ENCODE measurements around the gene ASPRV1.

The ASPRV1 gene

GRCh38 chr2:69943000-69943842 lies 18.2 kb downstream of the ASPRV1 start:
- TF ChIP-seq CTCF (IDR thresholded peaks at IDR 0.05; ENCODE audit: low read depth, low read length) = no peak
- no peaks in the 10 kb centered on the region for H3K9me3 ChIP-seq (ENCODE audit: severe bottlenecking)
- no peak overlapping the region for H3K27ac ChIP-seq
- peaks cover 36% of the 10 kb centered on the region for H3K36me3 ChIP-seq
- DNase-seq = no peak
- H3K4me3 ChIP-seq (ENCODE audit: low read depth, low read length) = no peak overlapping the region
- no peaks in the 10 kb centered on the region for H3K27me3 ChIP-seq (ENCODE audit: insufficient read depth, low read depth, severe bottlenecking)

DNA sequence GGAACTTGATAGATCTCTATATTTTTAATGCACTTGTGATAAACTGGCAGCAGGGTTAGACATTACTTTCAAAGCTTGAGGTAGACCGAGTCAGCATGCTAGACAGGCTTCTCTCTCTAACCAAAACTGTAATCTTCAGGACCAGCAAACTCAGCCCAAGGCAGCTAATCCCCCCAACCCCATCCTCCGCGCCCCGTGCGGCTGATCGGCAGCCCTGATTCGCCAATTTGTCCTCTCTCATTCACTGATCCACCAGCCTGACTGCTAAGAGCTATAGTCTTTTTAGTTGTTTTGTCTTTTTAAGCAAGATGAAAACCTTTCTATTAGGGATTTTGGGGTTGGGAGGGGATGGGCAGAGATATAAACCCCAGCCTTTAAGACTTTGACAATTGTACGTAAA lies 20.7 kb downstream of the ASPRV1 start:
- H3K27ac ChIP-seq = no peak overlapping the region
- H3K9me3 ChIP-seq (ENCODE audit: severe bottlenecking) = no peaks in the 10 kb centered on the region
- H3K4me3 ChIP-seq (ENCODE audit: low read depth, low read length) = no peak overlapping the region
- no peak for DNase-seq
- TF ChIP-seq CTCF (IDR thresholded peaks at IDR 0.05; ENCODE audit: low read depth, low read length) = no peak
- peaks cover 61% of the 10 kb centered on the region for H3K36me3 ChIP-seq
- H3K27me3 ChIP-seq (ENCODE audit: insufficient read depth, low read depth, severe bottlenecking) = no peaks in the 10 kb centered on the region

DNA sequence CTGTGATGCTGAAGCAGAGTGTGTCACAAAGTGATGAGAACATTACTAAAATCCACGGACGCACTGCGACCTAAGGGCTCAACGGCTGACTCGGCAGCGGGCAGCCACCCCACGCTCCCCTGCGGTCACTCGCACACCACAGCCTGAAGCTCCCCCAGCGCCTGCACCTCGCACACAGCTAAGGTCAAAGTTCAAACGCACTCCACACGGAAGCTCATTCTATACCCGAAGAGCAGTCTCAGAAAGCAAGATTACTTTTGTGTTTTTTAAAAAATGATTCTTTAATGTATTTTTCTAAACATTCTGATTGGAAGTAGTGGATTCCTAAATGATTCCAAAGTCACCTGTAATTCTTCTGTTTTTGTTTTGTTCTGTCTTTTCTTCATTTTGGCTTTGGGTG lies 21.7 kb downstream of the ASPRV1 start:
- Histone ChIP-seq H3K9me3 (ENCODE audit: severe bottlenecking) (no peaks in the 10 kb centered on the region), H3K27me3 (ENCODE audit: insufficient read depth, low read depth, severe bottlenecking) (no peaks in the 10 kb centered on the region), H3K36me3 (peaks cover 65% of the 10 kb centered on the region), H3K4me3 (ENCODE audit: low read depth, low read length) (no peak overlapping the region), H3K27ac (no peak overlapping the region)
- no peak for DNase-seq
- no peak for TF ChIP-seq CTCF (IDR thresholded peaks at IDR 0.05; ENCODE audit: low read depth, low read length)

GRCh38 chr2:69937968-69938367 lies 23.5 kb downstream of the ASPRV1 start:
- no peak overlapping the region for H3K4me3 ChIP-seq (ENCODE audit: low read depth, low read length)
- no peak for TF ChIP-seq CTCF (IDR thresholded peaks at IDR 0.05; ENCODE audit: low read depth, low read length)
- no peak overlapping the region for H3K27ac ChIP-seq
- no peaks in the 10 kb centered on the region for H3K9me3 ChIP-seq (ENCODE audit: severe bottlenecking)
- H3K36me3 ChIP-seq = peaks cover 62% of the 10 kb centered on the region
- no peak for DNase-seq
- no peaks in the 10 kb centered on the region for H3K27me3 ChIP-seq (ENCODE audit: insufficient read depth, low read depth, severe bottlenecking)

GRCh38 chr2:69936906-69937305 lies 24.5 kb downstream of the ASPRV1 start:
- Histone ChIP-seq H3K9me3 (ENCODE audit: severe bottlenecking) (no peaks in the 10 kb centered on the region), H3K36me3 (peaks cover 54% of the 10 kb centered on the region), H3K27me3 (ENCODE audit: insufficient read depth, low read depth, severe bottlenecking) (no peaks in the 10 kb centered on the region), H3K4me3 (ENCODE audit: low read depth, low read length) (no peak overlapping the region), H3K27ac (no peak overlapping the region)
- no peak for DNase-seq
- no peak for TF ChIP-seq CTCF (IDR thresholded peaks at IDR 0.05; ENCODE audit: low read depth, low read length)

DNA sequence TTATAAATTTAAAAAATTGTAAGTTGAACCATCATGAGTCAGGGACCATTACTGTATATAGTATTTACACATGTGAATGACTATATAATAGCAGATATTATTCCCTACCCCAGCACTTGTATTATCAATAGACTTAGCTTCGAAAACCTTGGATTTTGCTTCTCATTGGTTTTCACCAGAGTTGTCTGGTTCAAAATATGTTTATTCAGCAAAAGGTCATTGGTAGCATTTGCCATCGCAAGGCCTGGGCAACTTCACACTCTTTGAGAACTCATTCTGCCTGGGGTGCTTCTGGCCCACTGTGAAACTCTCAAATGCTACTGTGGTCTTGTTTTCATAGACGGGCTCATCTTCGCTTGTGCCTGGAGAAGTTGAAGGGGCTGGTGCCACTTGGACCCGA lies 26.4 kb downstream of the ASPRV1 start:
- no peak for DNase-seq
- no peaks in the 10 kb centered on the region for H3K27me3 ChIP-seq (ENCODE audit: insufficient read depth, low read depth, severe bottlenecking)
- H3K4me3 ChIP-seq (ENCODE audit: low read depth, low read length) = no peak overlapping the region
- TF ChIP-seq CTCF (IDR thresholded peaks at IDR 0.05; ENCODE audit: low read depth, low read length) = no peak
- H3K27ac ChIP-seq = no peak overlapping the region
- H3K36me3 ChIP-seq = peaks cover 46% of the 10 kb centered on the region
- H3K9me3 ChIP-seq (ENCODE audit: severe bottlenecking) = no peaks in the 10 kb centered on the region

Data from WERI-Rb-1 (cell line).